GM23248 (cell line): ENCODE data around the gene PPP2R3B.

ENCODE experiments used
- EZH2 ChIP-seq: fragments of 200-600 bp; sonication (generic); IDR thresholded peaks from 2 replicates; pipeline ENCODE4 v1.6.1; 2018; ENCODE audit warnings: antibody characterized with exemption, mild to moderate bottlenecking; ENCODE audit not compliant: insufficient read depth, poor library complexity, severe bottlenecking
- EZH2phosphoT487 ChIP-seq: fragments of 200-600 bp; sonication (generic); IDR thresholded peaks from 2 replicates; pipeline ENCODE4 v1.6.1; 2018; ENCODE audit warnings: antibody characterized with exemption, moderate library complexity, mild to moderate bottlenecking, low read depth; ENCODE audit not compliant: insufficient read depth

DNA sequence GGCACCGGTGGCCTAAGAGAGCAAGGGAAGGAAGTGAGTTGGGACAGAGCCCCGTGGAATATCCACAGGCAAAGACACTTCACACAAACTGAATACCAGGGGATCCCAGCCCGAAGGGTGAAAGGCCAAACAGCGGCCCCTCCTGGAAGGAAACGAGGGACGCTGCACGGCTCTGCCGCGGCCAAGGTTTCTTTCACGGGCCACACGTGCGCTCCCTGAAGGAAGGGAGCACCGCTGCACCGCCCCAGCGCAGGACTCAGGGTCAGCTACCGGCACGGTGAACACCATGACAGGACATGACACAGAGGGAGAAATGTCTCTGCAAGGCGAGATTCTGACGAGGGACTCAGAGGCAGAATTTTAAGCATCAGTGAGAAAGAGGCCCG is 36.6 kb downstream of the PPP2R3B start:
- TF ChIP-seq EZH2, result no peak
- no peak for TF ChIP-seq EZH2phosphoT487
